Smooth muscle cell (in vitro differentiated cells): ENCODE results near the gene USP2. TPM values are rescaled to one million over a fixed set of nuclear protein-coding genes. Genes with fewer than 3 reads are reported as not detected.
A peak's percentile ranks its signal among the peaks of the same experiment; 100 is the strongest.

Experiments
- DNase-seq: peaks from one replicate; lab custom pipeline; 2025; ENCODE audit not compliant: unreplicated experiment; lab: John Stamatoyannopoulos, UW
- H2AFZ ChIP-seq: fragments of 200-600 bp; sonication (generic); 2 replicates; pipeline ENCODE4 v1.6.0; 2016; ENCODE audit warnings: antibody characterized with exemption, low read depth, mild to moderate bottlenecking
- H3F3A ChIP-seq: fragments of 200-600 bp; sonication (generic); 2 replicates; pipeline ENCODE4 v1.6.0; 2017; ENCODE audit warnings: antibody characterized with exemption, low read depth
- H3K27ac ChIP-seq: fragments of 200-600 bp; sonication (generic); 2 replicates; pipeline ENCODE4 v1.5.1; 2016; ENCODE audit warnings: low read depth, mild to moderate bottlenecking
- H3K27me3 ChIP-seq: fragments of 200-600 bp; sonication (generic); 2 replicates; pipeline ENCODE4 v1.6.1; 2016; ENCODE audit warnings: low read depth, mild to moderate bottlenecking
- H3K36me3 ChIP-seq: fragments of 200-600 bp; sonication (generic); 2 replicates; pipeline ENCODE4 v1.5.1; 2016; ENCODE audit warnings: low read depth
- H3K4me1 ChIP-seq: fragments of 200-600 bp; sonication (generic); 2 replicates; pipeline ENCODE4 v1.5.1; 2016; ENCODE audit warnings: low read depth
- H3K4me2 ChIP-seq: fragments of 200-600 bp; sonication (generic); 2 replicates; pipeline ENCODE4 v1.6.0; 2016; ENCODE audit warnings: mild to moderate bottlenecking
- H3K4me3 ChIP-seq: fragments of 200-600 bp; sonication (generic); 2 replicates; pipeline ENCODE4 v1.5.1; 2016; ENCODE audit warnings: mild to moderate bottlenecking
- H3K79me2 ChIP-seq: fragments of 200-600 bp; sonication (generic); 2 replicates; pipeline ENCODE4 v1.6.0; 2016; ENCODE audit warnings: low read depth, mild to moderate bottlenecking
- H3K9ac ChIP-seq: fragments of 200-600 bp; sonication (generic); 2 replicates; pipeline ENCODE4 v1.6.0; 2016; ENCODE audit warnings: low read depth
- H3K9me3 ChIP-seq: fragments of 200-600 bp; sonication (generic); replicated peaks from 2 replicates; pipeline ENCODE4 v1.5.1; 2016; ENCODE audit warnings: low read depth
- H4K20me1 ChIP-seq: fragments of 200-600 bp; sonication (generic); 2 replicates; pipeline ENCODE4 v1.6.0; 2016; ENCODE audit warnings: low read depth
- CTCF ChIP-seq: fragments of 200-600 bp; sonication (generic); IDR thresholded peaks from 2 replicates; pipeline ENCODE4 v1.5.1; 2017; ENCODE audit warnings: borderline replicate concordance, mild to moderate bottlenecking, antibody characterized with exemption; ENCODE audit not compliant: insufficient read depth, poor library complexity, severe bottlenecking
- WGBS: methylation state at CpG from one replicate; pipeline ENCODE4 v1.1.7; 2016; ENCODE audit warnings: low lambda C conversion rate; 5-methylcytosine and 5-hydroxymethylcytosine counted together
- polyA plus RNA-seq: library from polyadenylated mRNA; unstranded; fragments of >200 nt; fragmentation: Nextera tagmentation; extraction: Ambion mirVana; gene quantifications from 2 replicates; pipeline ENCODE4 v1.2.1, GENCODE V29; 2016
- total RNA-seq: library from RNA; depleted of rRNA; stranded (reverse); fragments of >200 nt; gene quantifications from 2 replicates; pipeline ENCODE4 v1.2.3, GENCODE V29; 2014

The USP2 gene
- total and polyA plus RNA-seq, 2 experiments from 2014 or later = 0.25 to 1.4 TPM

GRCh38 chr11:119422809-119423508 is 41.5 kb upstream of the USP2 start, which contains the start of gene THY1:
THY1 (minus strand) TSS chr11:119423172; CDS start chr11:119420905, 2,267 bp downstream.
- no peak for DNase-seq
- TF ChIP-seq CTCF = no peak
- Histone ChIP-seq H3K9ac (peak within 1 kb of the TSS; percentile 68), H3K9me3 (no peaks in the 10 kb centered on the region), H3K27me3 (no peaks in the 10 kb centered on the region), H3K4me3 (peak within 1 kb of the TSS; percentile 54), H4K20me1 (peaks cover 30% of the 10 kb centered on the region), H3K79me2 (peaks cover 29% of the 10 kb centered on the region), H3K27ac (peak within 1 kb of the TSS; percentile 29), H3K36me3 (no peaks in the 10 kb centered on the region), H3F3A (peaks cover 3% of the 10 kb centered on the region), H3K4me1 (peaks cover 12% of the 10 kb centered on the region), H2AFZ (peak within 1 kb of the TSS; percentile 53), H3K4me2 (peak within 1 kb of the TSS; percentile 98)
- 2% methylated on average over 28 of the region's 41 CpGs for WGBS

- H3K4me2 ChIP-seq = peak overlapping the region; percentile 98
- H3K9me3 ChIP-seq = no peaks in the 10 kb centered on the region
- DNase-seq = no peak
- no peaks in the 10 kb centered on the region for H3K36me3 ChIP-seq
- H3F3A ChIP-seq = peaks cover 5% of the 10 kb centered on the region
- peaks cover 30% of the 10 kb centered on the region for H4K20me1 ChIP-seq
- peak overlapping the region; percentile 68 for H3K9ac ChIP-seq
- H3K27ac ChIP-seq = peak overlapping the region; percentile 29
- peak overlapping the region; percentile 54 for H3K4me3 ChIP-seq
- H2AFZ ChIP-seq = peak overlapping the region; percentile 53
- peaks cover 29% of the 10 kb centered on the region for H3K79me2 ChIP-seq
- peaks cover 16% of the 10 kb centered on the region for H3K4me1 ChIP-seq
- under 1% methylated on average over 41 of the region's 49 CpGs for WGBS
- H3K27me3 ChIP-seq = no peaks in the 10 kb centered on the region
- TF ChIP-seq CTCF = no peak
Observed at GRCh38 chr11:119421941-119422808, 40.7 kb upstream of the USP2 start.

- 11% methylated on average over 8 of the region's 8 CpGs for WGBS
- peaks cover 29% of the 10 kb centered on the region for H3K79me2 ChIP-seq
- no peaks in the 10 kb centered on the region for H3K9me3 ChIP-seq
- H3K27ac ChIP-seq = peak overlapping the region; percentile 29
- peaks cover 30% of the 10 kb centered on the region for H4K20me1 ChIP-seq
- no peak overlapping the region for H2AFZ ChIP-seq
- H3K27me3 ChIP-seq = no peaks in the 10 kb centered on the region
- H3K4me3 ChIP-seq = peak overlapping the region; percentile 54
- no peak for DNase-seq
- H3F3A ChIP-seq = peaks cover 5% of the 10 kb centered on the region
- no peak for TF ChIP-seq CTCF
- peaks cover 16% of the 10 kb centered on the region for H3K4me1 ChIP-seq
- H3K9ac ChIP-seq = peak overlapping the region; percentile 68
- H3K36me3 ChIP-seq = no peaks in the 10 kb centered on the region
- peak overlapping the region; percentile 98 for H3K4me2 ChIP-seq
Observed at GRCh38 chr11:119421351-119421750, 39.9 kb upstream of the USP2 start.
